BJ (cell line): Measurements from ENCODE around the gene STK17A. TPM values are rescaled to one million over a fixed set of nuclear protein-coding genes. Genes with fewer than 3 reads are reported as not detected.

Experiments used
- CTCF ChIA-PET: fragments of 350-600 bp; formaldehyde crosslinking; extraction: SDS; loops from one replicate; lab custom pipeline; 2021; ENCODE audit warnings: antibody characterized with exemption, inconsistent platforms; lab: Yijun Ruan, JAX
- POLR2A ChIA-PET: fragments of 300-600 bp; sonication (Branson Sonifier 250); formaldehyde crosslinking; extraction: SDS; loops from one replicate; lab custom pipeline; 2021; ENCODE audit warnings: antibody characterized with exemption; lab: Charles Lee
- DNase-seq: peaks from one replicate; pipeline ENCODE4 v3.0.0-alpha.2; 2011; ENCODE audit warnings: low read depth
- H3K27me3 ChIP-seq: 2 replicates; pipeline ENCODE4 v1.6.0; 2011; ENCODE audit warnings: low read length; ENCODE audit not compliant: control insufficient read depth, insufficient read depth
- H3K36me3 ChIP-seq: 2 replicates; pipeline ENCODE4 v1.5.1; 2011; ENCODE audit warnings: low read length; ENCODE audit not compliant: control insufficient read depth, insufficient read depth
- H3K4me3 ChIP-seq: 2 replicates; pipeline ENCODE4 v1.5.1; 2011; ENCODE audit warnings: low read depth, mild to moderate bottlenecking, control low read depth, low read length
- CTCF ChIP-seq: IDR thresholded peaks from 2 replicates; pipeline ENCODE4 v1.5.1; 2011; ENCODE audit warnings: low read depth, mild to moderate bottlenecking, control low read depth, inconsistent platforms, low read length, moderate library complexity; ENCODE audit not compliant: insufficient read depth
- polyA plus RNA-seq: library from polyadenylated mRNA; depleted of rRNA; stranded (reverse); fragments of >200 nt; gene quantifications from 2 replicates; pipeline ENCODE4 v1.2.3, GENCODE V29; 2011

STK17A gene
- polyA plus RNA-seq, 1 experiment = 12.3 TPM

- ChIA-PET CTCF (interaction anchor here (0.7 kb wide), 1 partner anchor 44 kb away, joined by 4 read pairs; no protein-coding TSS in a partner anchor), POLR2A (no interaction called here)
- H3K36me3 ChIP-seq = no peaks in the 10 kb centered on the region
- no peak overlapping the region for H3K4me3 ChIP-seq
- no peak for DNase-seq
- no peaks in the 10 kb centered on the region for H3K27me3 ChIP-seq
- no peak for TF ChIP-seq CTCF
These were observed 72.7 kb downstream of the STK17A start for GRCh38 chr7:43655584-43655983.

- H3K27me3 ChIP-seq = no peaks in the 10 kb centered on the region
- TF ChIP-seq CTCF = no peak
- H3K4me3 ChIP-seq = no peak overlapping the region
- no peaks in the 10 kb centered on the region for H3K36me3 ChIP-seq
- POLR2A ChIA-PET = no interaction called here
- CTCF ChIA-PET = no interaction called here
- no peak for DNase-seq
These were observed 74.1 kb downstream of the STK17A start for GRCh38 chr7:43656997-43657396.

- H3K27me3 ChIP-seq = no peaks in the 10 kb centered on the region
- CTCF ChIA-PET = no interaction called here
- H3K4me3 ChIP-seq = no peak overlapping the region
- DNase-seq = peak; percentile 88
- no peak for TF ChIP-seq CTCF
- POLR2A ChIA-PET = no interaction called here
- peaks cover 1% of the 10 kb centered on the region; the same call in 1 of the 2 replicates for H3K36me3 ChIP-seq
These were observed 76.0 kb downstream of the STK17A start for GRCh38 chr7:43658718-43659548.

- Histone ChIP-seq H3K36me3 (peaks cover 1% of the 10 kb centered on the region; the same call in 1 of the 2 replicates), H3K4me3 (no peak overlapping the region), H3K27me3 (no peaks in the 10 kb centered on the region)
- DNase-seq = no peak
- POLR2A ChIA-PET = no interaction called here
- CTCF ChIA-PET = no interaction called here
- TF ChIP-seq CTCF = no peak
These were observed 76.6 kb downstream of the STK17A start for GRCh38 chr7:43659549-43659896.

GRCh38 chr7:43660141-43660540 lies 77.2 kb downstream of the STK17A start:
- Histone ChIP-seq H3K27me3 (no peaks in the 10 kb centered on the region), H3K4me3 (no peak overlapping the region), H3K36me3 (peaks cover 1% of the 10 kb centered on the region; the same call in 1 of the 2 replicates)
- POLR2A ChIA-PET = no interaction called here
- no peak for DNase-seq
- CTCF ChIA-PET = interaction anchor here (1.0 kb wide), 1 partner anchor 10 kb away, joined by 3 read pairs; no protein-coding TSS in a partner anchor
- TF ChIP-seq CTCF = no peak
